H1 (cell line): ENCODE data around the gene MRPS5. TPM values are rescaled to one million over a fixed set of nuclear protein-coding genes. Genes with fewer than 3 reads are reported as not detected.

ENCODE experiments used
- CTCF ChIA-PET: fragments of 300-600 bp; sonication (Branson Sonifier 250); formaldehyde crosslinking; loops from one replicate; lab custom pipeline; 2021; ENCODE audit not compliant: partially characterized antibody; lab: Charles Lee
- POLR2A ChIA-PET: fragments of 300-600 bp; sonication (Branson Sonifier 250); formaldehyde crosslinking; loops from one replicate; lab custom pipeline; 2021; ENCODE audit warnings: inconsistent platforms; ENCODE audit not compliant: partially characterized antibody; lab: Charles Lee
- DNase-seq, 2 experiments: peaks; one replicate each; pipeline versions ENCODE4 v3.0.0 to v3.0.0-alpha.2; 2010 to 2022; ENCODE audit warnings: low spot score in 2 of 2, low read depth in 1 of 2, mixed read lengths in 1 of 2
- FAIRE-seq: peaks from 2 replicates; lab custom pipeline; 2011; peaks lifted over from hg19 to GRCh38; lab: Jason Lieb, UNC
- H2AFZ ChIP-seq: 2 replicates; pipeline ENCODE4 v1.8.1; 2012; ENCODE audit warnings: low read length, inconsistent platforms
- H2AK5ac ChIP-seq: 2 replicates; pipeline ENCODE4 v1.6.1; 2013; ENCODE audit warnings: low read depth, low read length
- H2BK120ac ChIP-seq: replicated peaks from 2 replicates; pipeline ENCODE3; 2013; ENCODE audit warnings: low read depth, low read length, inconsistent platforms
- H2BK12ac ChIP-seq: 2 replicates; pipeline ENCODE4 v1.6.1; 2013; ENCODE audit warnings: low read depth, low read length
- H2BK15ac ChIP-seq: 2 replicates; pipeline ENCODE4 v1.6.1; 2013; ENCODE audit warnings: low read length
- H2BK20ac ChIP-seq: 2 replicates; pipeline ENCODE4 v1.6.1; 2013; ENCODE audit warnings: low read length
- H2BK5ac ChIP-seq: 2 replicates; pipeline ENCODE4 v1.6.1; 2013; ENCODE audit warnings: low read depth, low read length
- H3K14ac ChIP-seq: 2 replicates; pipeline ENCODE4 v1.6.1; 2013; ENCODE audit warnings: inconsistent platforms; ENCODE audit not compliant: insufficient read length
- H3K18ac ChIP-seq: 2 replicates; pipeline ENCODE4 v1.6.1; 2013; ENCODE audit warnings: low read length; ENCODE audit errors: extremely low read depth
- H3K23ac ChIP-seq: 2 replicates; pipeline ENCODE4 v1.6.1; 2013; ENCODE audit warnings: inconsistent platforms; ENCODE audit not compliant: insufficient read length
- H3K23me2 ChIP-seq: 2 replicates; pipeline ENCODE4 v1.6.1; 2013; ENCODE audit warnings: low read depth, low read length
- H3K27ac ChIP-seq: 2 replicates; pipeline ENCODE4 v1.6.1; 2011; ENCODE audit warnings: low read depth, low read length, inconsistent platforms
- H3K27me3 ChIP-seq, 4 experiments: replicated peaks in 1 of 4; 1 replicate in 1 of 4; 2 replicates in 3 of 4; pipeline versions ENCODE4 v1.6.1 to v1.8.1; 2011 to 2013; ENCODE audit warnings: low read length in 3 of 4, mild to moderate bottlenecking in 3 of 4, inconsistent platforms in 2 of 4, mixed read lengths in 2 of 4, moderate library complexity in 1 of 4; ENCODE audit not compliant: control insufficient read depth in 3 of 4, insufficient read depth in 3 of 4; ENCODE audit errors: extremely low read depth in 1 of 4
- H3K36me3 ChIP-seq, 4 experiments: 2 replicates each; pipeline versions ENCODE4 v1.6.1 to v1.8.1; 2011 to 2013; ENCODE audit warnings: mild to moderate bottlenecking in 4 of 4, low read length in 3 of 4, moderate library complexity in 2 of 4, control low read depth in 1 of 4, inconsistent platforms in 1 of 4; ENCODE audit not compliant: insufficient read depth in 4 of 4, control insufficient read depth in 2 of 4
- H3K4ac ChIP-seq: replicated peaks from 2 replicates; pipeline ENCODE3; 2013; ENCODE audit warnings: low read length, low read depth, mixed read lengths, inconsistent platforms; ENCODE audit not compliant: insufficient read length
- H3K4me1 ChIP-seq, 4 experiments: replicated peaks in 1 of 4; 1 replicate in 1 of 4; 2 replicates in 3 of 4; pipeline versions ENCODE4 v1.6.1 to v1.8.1; 2011 to 2013; ENCODE audit warnings: low read length in 3 of 4, inconsistent platforms in 2 of 4, mixed read lengths in 1 of 4; ENCODE audit not compliant: insufficient read depth in 4 of 4, control insufficient read depth in 3 of 4
- H3K4me2 ChIP-seq, 2 experiments: 2 replicates each; pipeline versions ENCODE4 v1.6.1 to v1.8.1; 2011 to 2013; ENCODE audit warnings: low read depth in 2 of 2, low read length in 2 of 2, control low read depth in 1 of 2, inconsistent platforms in 1 of 2, mild to moderate bottlenecking in 1 of 2; ENCODE audit not compliant: insufficient read depth in 1 of 2
- H3K4me3 ChIP-seq, 4 experiments: fragments of 200-600, 300-600 bp in 1 of 4; sonication (generic), shearing (Covaris generic), sonication (Bioruptor Twin) in 1 of 4; 2 replicates each; pipeline versions ENCODE4 v1.5.1 to v1.8.1; 2011 to 2016; ENCODE audit warnings: low read length in 4 of 4, low read depth in 3 of 4, control low read depth in 2 of 4, inconsistent platforms in 2 of 4, mild to moderate bottlenecking in 2 of 4, mixed read lengths in 1 of 4, moderate library complexity in 1 of 4; ENCODE audit not compliant: insufficient read depth in 2 of 4; ENCODE audit errors: extremely low read depth in 1 of 4
- H3K56ac ChIP-seq: replicated peaks from 2 replicates; pipeline ENCODE3; 2013; ENCODE audit warnings: low read depth, mild to moderate bottlenecking, mixed read lengths, low read length, inconsistent platforms; ENCODE audit not compliant: insufficient read length
- H3K79me1 ChIP-seq: 2 replicates; pipeline ENCODE4 v1.6.1; 2013; ENCODE audit warnings: low read depth, low read length, control low read depth
- H3K79me2 ChIP-seq, 2 experiments: 2 replicates each; pipeline versions ENCODE4 v1.6.1 to v1.8.1; 2012 to 2013; ENCODE audit warnings: low read length in 2 of 2, mild to moderate bottlenecking in 2 of 2, inconsistent platforms in 1 of 2; ENCODE audit not compliant: insufficient read depth in 2 of 2, control insufficient read depth in 1 of 2
- H3K9ac ChIP-seq, 4 experiments: replicated peaks in 1 of 4; 1 replicate in 1 of 4; 2 replicates in 3 of 4; pipeline versions ENCODE4 v1.6.1 to v1.8.1; 2011 to 2013; ENCODE audit warnings: low read depth in 3 of 4, low read length in 3 of 4, control low read depth in 2 of 4, mild to moderate bottlenecking in 2 of 4, moderate library complexity in 2 of 4, inconsistent platforms in 1 of 4; ENCODE audit errors: extremely low read depth in 1 of 4
- H3K9me3 ChIP-seq, 2 experiments: 2 replicates each; pipeline versions ENCODE4 v1.6.1 to v1.8.1; 2012 to 2013; ENCODE audit warnings: mild to moderate bottlenecking in 2 of 2, moderate library complexity in 2 of 2, control low read depth in 1 of 2, inconsistent platforms in 1 of 2, low read depth in 1 of 2, low read length in 1 of 2, mixed read lengths in 1 of 2; ENCODE audit not compliant: insufficient read depth in 2 of 2
- H4K20me1 ChIP-seq, 2 experiments: replicated peaks in 1 of 2; 2 replicates each; pipeline versions ENCODE3 to v1.8.1; 2011 to 2013; ENCODE audit warnings: inconsistent platforms in 2 of 2, low read length in 2 of 2, mild to moderate bottlenecking in 1 of 2; ENCODE audit not compliant: insufficient read depth in 2 of 2, control insufficient read depth in 1 of 2
- H4K5ac ChIP-seq: 2 replicates; pipeline ENCODE4 v1.6.1; 2013; ENCODE audit warnings: low read length, low read depth, mixed read lengths, inconsistent platforms; ENCODE audit not compliant: insufficient read length
- H4K8ac ChIP-seq: 2 replicates; pipeline ENCODE4 v1.8.0; 2013; ENCODE audit warnings: mild to moderate bottlenecking, moderate library complexity, low read length, inconsistent platforms; ENCODE audit not compliant: insufficient read depth; ENCODE audit errors: extremely low read depth
- H4K91ac ChIP-seq: replicated peaks from 2 replicates; pipeline ENCODE3; 2013; ENCODE audit warnings: low read length, mixed read lengths, inconsistent platforms; ENCODE audit not compliant: insufficient read length
- BACH1 ChIP-seq: IDR thresholded peaks from 2 replicates; pipeline ENCODE4 v1.6.1; 2012; ENCODE audit warnings: low read length, improper control_type of control experiment
- CREB1 ChIP-seq: IDR thresholded peaks from 2 replicates; pipeline ENCODE4 v1.6.1; 2012; ENCODE audit warnings: inconsistent platforms
- CTBP2 ChIP-seq: IDR thresholded peaks from 2 replicates; pipeline ENCODE4 v1.7.0; 2011; ENCODE audit warnings: borderline replicate concordance, mild to moderate bottlenecking, moderate library complexity, mixed read lengths, low read length; ENCODE audit not compliant: insufficient read depth, insufficient read length
- E2F6 ChIP-seq: IDR thresholded peaks from 2 replicates; pipeline ENCODE4 v1.6.1; 2012; ENCODE audit warnings: inconsistent platforms
- EGR1 ChIP-seq: IDR thresholded peaks from 2 replicates; pipeline ENCODE4 v1.6.1; 2011; ENCODE audit warnings: low read depth, low read length, borderline replicate concordance
- FOSL1 ChIP-seq: IDR thresholded peaks from 2 replicates; pipeline ENCODE4 v1.6.1; 2011; ENCODE audit warnings: mild to moderate bottlenecking, low read depth, low read length, moderate library complexity; ENCODE audit not compliant: insufficient read depth
- GABPA ChIP-seq: IDR thresholded peaks from 2 replicates; pipeline ENCODE4 v1.6.1; 2011; ENCODE audit warnings: mild to moderate bottlenecking, low read length, moderate library complexity, borderline replicate concordance; ENCODE audit not compliant: insufficient read depth
- JUN ChIP-seq: IDR thresholded peaks from 2 replicates; pipeline ENCODE4 v1.6.1; 2011; ENCODE audit warnings: low read depth, mild to moderate bottlenecking, improper control_type of control experiment, low read length
- MAFK ChIP-seq: IDR thresholded peaks from 2 replicates; pipeline ENCODE4 v1.6.1; 2012; ENCODE audit warnings: low read depth, mild to moderate bottlenecking, improper control_type of control experiment, low read length
- NRF1 ChIP-seq: IDR thresholded peaks from 2 replicates; pipeline ENCODE4 v1.6.1; 2011; ENCODE audit warnings: mild to moderate bottlenecking, low read depth, low read length, improper control_type of control experiment
- SAP30 ChIP-seq: fragments of 300-600 bp; sonication (generic); IDR thresholded peaks from 2 replicates; pipeline ENCODE4 v1.7.1; 2012; ENCODE audit warnings: low read length, moderate library complexity, mild to moderate bottlenecking, inconsistent platforms; ENCODE audit not compliant: insufficient read depth, insufficient replicate concordance
- SIRT6 ChIP-seq: IDR thresholded peaks from one replicate; pipeline ENCODE4 v1.7.1; 2012; ENCODE audit warnings: low read length, inconsistent platforms
- SP4 ChIP-seq: IDR thresholded peaks from 2 replicates; pipeline ENCODE4 v1.6.1; 2012; ENCODE audit warnings: low read length, inconsistent platforms
- SUZ12 ChIP-seq: fragments of 200-600 bp; sonication (generic); IDR thresholded peaks from 2 replicates; pipeline ENCODE4 v1.6.1; 2012; ENCODE audit warnings: mild to moderate bottlenecking, inconsistent platforms, low read length, moderate library complexity, mixed read lengths
- YY1 ChIP-seq: IDR thresholded peaks from 2 replicates; pipeline ENCODE4 v1.6.1; 2011; ENCODE audit warnings: low read depth, mild to moderate bottlenecking, low read length
- WGBS, 2 experiments: shearing (Covaris generic) in 1 of 2; methylation state at CpG; one replicate each; pipeline versions ENCODE4 v1.1.6 to v1.1.7; 2013 to 2015; ENCODE audit warnings: low lambda C conversion rate in 2 of 2, mixed read lengths in 2 of 2, inconsistent platforms in 1 of 2, low coverage in 1 of 2, missing lambda C conversion rate in 1 of 2; ENCODE audit not compliant: insufficient replicate concordance in 2 of 2, insufficient coverage in 1 of 2, insufficient read length in 1 of 2; ENCODE audit errors: extremely low coverage in 1 of 2, missing lambda C conversion rate in 1 of 2; 5-methylcytosine and 5-hydroxymethylcytosine counted together
- polyA plus RNA-seq, 7 experiments: library from polyadenylated mRNA; depleted of rRNA in 3 of 7; stranded (reverse) in 5 of 7; unstranded in 2 of 7; fragments of >200 nt in 5 of 7; fragments of 200-250 nt in 2 of 7; gene quantifications; 1 replicate in 5 of 7; 2 replicates in 1 of 7; 4 replicates in 1 of 7; pipeline versions ENCODE4 v1.2.1 to v1.2.3, GENCODE V29; 2011 to 2013; ENCODE audit warnings: missing spikeins in 2 of 7, mixed read lengths in 2 of 7
- total RNA-seq: library from RNA; stranded (reverse); fragmentation: NEBNext Ultra II Directional; extraction: Animal tissue kit (Norgen Biotek cat#: 25700); gene quantifications from 2 replicates; pipeline ENCODE4 v1.2.1, GENCODE V29; 2021

Gene MRPS5
- total and polyA plus RNA-seq, 2 of the 8 experiments (the other 6 are each of a cell fraction or from before 2014, with no cell fraction given), result 36.7 to 53.0 TPM

- Histone ChIP-seq H3K9me3 (peaks cover 89 to 95% of the 10 kb centered on the region in 2 experiments), H3K4me3 (no peak overlapping the region), H3K79me2 (no peaks in the 10 kb centered on the region), H3K23me2 (peaks cover 2% of the 10 kb centered on the region; the same call in 1 of the 2 replicates), H2BK120ac (no peak overlapping the region), H2AFZ (no peak overlapping the region), H2BK20ac (no peak overlapping the region), H3K23ac (no peak overlapping the region), H3K14ac (no peak overlapping the region), H3K27me3 (no peaks in the 10 kb centered on the region), H4K91ac (no peak overlapping the region), H2AK5ac (no peak overlapping the region), H2BK5ac (no peak overlapping the region), H2BK12ac (no peak overlapping the region), H3K36me3 (no peaks in the 10 kb centered on the region), H3K4ac (no peak overlapping the region), H3K9ac (no peak overlapping the region), H4K5ac (no peak overlapping the region), H3K18ac (no peak overlapping the region), H3K79me1 (no peaks in the 10 kb centered on the region; the same call in 1 of the 2 replicates), H2BK15ac (no peak overlapping the region), H3K4me2 (no peak overlapping the region), H3K27ac (no peak overlapping the region), H3K56ac (no peak overlapping the region), H4K20me1 (no peaks in the 10 kb centered on the region), H3K4me1 (no peaks in the 10 kb centered on the region; a peak in 1 of 7 replicates), H4K8ac (no peak overlapping the region)
- FAIRE-seq (no peak), DNase-seq (no peak)
- ChIA-PET POLR2A (no interaction called here), CTCF (no interaction called here)
- 81% methylated on average over 6 of the region's 6 CpGs; no CpG with 5 or more reads in 1 of the 2 experiments for WGBS, 2 experiments
- TF ChIP-seq NRF1 (no peak), GABPA (no peak), YY1 (no peak), SP4 (no peak), FOSL1 (no peak), BACH1 (no peak), SUZ12 (no peak), EGR1 (no peak), MAFK (no peak), SAP30 (no peak), SIRT6 (no peak), JUN (no peak), E2F6 (no peak), CTBP2 (no peak), CREB1 (no peak)
Observed at GRCh38 chr2:95040426-95040825, 81.2 kb downstream of the MRPS5 start.
